ENCODE data around the gene TMCO4.

- TF ChIP-seq CTCF (IDR thresholded peaks at IDR 0.05) (no peak), POLR2A (IDR thresholded peaks at IDR 0.05) (no peak)
Observed at GRCh38 chr1:19759740-19760089, 40.0 kb downstream of the TMCO4 start.
